GM21723 (cell line): ENCODE results near the gene HFM1.
"Not testable (repeated sequence)": the region's sequence is repeated elsewhere in the genome, so short reads cannot be mapped to it uniquely, and the experiment has no call there.

Experiments
- ATAC-seq: cut with Tn5 transposase; IDR thresholded peaks from one replicate; pipeline ENCODE4 v1.9.1; 2021; ENCODE audit warnings: mild to moderate bottlenecking, moderate library complexity; ENCODE audit not compliant: unreplicated experiment

The HFM1 gene

DNA sequence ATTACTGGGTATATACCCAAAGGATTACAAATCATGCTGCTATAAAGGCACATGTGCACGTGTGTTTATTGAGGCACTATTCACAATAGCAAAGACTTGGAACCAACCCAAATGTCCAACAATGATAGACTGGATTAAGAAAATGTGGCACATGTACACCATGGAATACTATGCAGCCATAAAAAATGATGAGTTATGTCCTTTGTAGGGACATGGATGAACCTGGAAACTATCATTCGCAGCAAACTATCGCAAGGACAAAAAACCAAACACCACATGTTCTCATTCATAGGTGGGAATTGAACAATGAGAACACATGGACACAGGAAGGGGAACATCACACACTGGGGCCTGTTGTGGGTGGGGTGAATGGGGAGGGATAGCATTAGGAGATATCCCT, 32.4 kb downstream of the HFM1 start:
- not testable (repeated sequence) for ATAC-seq

DNA sequence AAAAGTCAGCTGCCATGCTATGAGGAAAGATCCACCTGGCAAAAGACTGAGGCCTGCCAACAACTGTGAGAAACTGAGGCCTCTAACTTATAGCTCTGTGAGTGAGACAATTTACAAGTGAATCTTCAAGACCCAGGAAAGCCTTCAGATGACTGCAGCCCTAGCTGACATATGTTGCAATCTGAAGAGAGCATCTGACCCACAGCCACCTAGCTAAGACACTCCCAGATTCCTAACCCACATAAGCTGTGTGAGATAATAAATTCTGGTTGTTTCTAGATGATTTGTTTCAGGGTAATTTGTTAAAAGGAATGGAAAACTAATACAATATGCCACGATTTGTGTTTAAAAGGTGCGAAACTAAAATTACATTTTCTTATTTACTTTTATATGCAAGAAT, 55.1 kb downstream of the HFM1 start:
- no peak for ATAC-seq

DNA sequence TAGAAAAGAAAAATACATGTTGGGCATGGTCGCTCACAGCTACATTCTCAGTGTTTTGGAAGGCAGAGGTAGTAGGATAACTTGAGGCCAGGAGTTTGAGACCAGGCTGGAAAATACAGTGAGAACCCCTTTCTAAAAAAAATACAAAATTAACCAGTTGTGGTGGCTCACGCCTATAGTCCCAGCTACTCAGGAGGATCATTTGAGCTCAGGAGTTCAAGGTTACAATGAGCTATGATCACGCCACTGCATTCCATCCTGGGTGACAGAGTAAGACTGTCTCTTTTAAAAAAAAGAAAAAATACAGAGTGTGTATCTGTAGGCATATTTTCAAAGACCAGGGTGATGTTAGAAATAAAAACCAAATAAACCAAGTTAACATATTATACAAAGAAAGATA, 57.8 kb downstream of the HFM1 start:
- ATAC-seq: no peak

DNA sequence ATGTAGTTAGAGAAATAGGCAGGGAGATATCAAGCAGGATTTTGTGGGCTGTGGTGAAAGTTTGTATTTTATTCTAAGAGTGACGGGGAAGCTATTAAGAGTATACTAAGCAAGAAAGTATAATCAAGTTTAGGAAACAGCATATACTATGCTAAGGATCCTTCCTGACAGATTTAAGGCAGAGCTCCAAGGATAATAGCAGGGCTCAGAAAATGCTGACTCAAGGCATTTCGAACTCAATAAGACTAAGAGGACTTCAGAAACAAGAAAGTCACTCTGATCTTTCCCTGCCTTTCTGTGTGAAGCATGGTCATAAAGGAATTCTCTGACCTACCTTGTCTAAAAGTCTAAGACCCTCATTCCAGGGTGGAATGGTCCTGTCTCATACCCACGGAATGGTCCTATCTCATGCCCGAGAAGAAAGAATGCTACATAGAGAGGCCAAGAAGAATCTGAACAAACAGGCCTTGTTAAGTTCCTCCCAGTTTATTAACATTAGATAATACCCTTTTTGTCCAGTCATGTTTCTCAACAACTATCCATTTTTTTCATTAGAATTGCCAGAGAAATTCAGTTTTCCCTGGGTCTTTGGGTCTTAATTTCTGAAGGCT, 59.1 kb downstream of the HFM1 start:
- ATAC-seq: no peak

DNA sequence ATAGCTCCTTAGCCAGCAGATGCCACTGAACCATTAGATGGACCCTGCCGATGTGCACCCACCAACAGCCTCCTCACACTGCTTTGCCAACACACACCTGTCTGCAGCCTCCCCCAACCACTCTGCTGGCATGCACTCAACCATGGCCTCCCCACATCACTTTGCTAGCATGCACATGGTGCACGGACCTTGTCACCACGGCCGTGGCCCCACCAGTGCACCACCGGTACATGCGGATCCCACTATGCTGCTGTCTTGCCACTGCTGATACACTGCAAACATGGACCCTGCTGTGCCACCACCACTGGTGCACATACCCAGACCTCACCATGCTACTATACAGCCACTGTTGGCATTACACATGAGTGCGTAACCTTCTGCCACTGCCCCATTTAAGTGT, 66.1 kb downstream of the HFM1 start:
- ATAC-seq: no peak

DNA sequence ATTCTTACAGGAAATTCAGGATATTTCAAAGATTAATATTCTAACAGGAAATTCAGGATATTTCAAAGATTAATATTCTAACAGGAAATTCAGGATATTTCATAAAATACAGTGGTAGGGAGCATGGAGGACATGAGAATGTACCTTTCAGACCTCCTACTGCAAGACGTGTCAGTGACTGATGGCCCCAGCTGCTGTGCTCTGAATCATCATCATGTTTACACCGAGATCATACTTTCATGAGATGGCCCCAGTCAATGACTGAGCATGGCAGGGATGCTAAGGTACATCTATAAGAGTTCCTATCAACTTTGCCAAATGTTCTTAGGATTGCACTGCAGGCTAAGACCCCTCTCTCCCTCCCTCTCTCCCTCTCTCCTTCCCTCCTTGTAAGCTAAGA, 69.0 kb downstream of the HFM1 start:
- ATAC-seq: no peak

DNA sequence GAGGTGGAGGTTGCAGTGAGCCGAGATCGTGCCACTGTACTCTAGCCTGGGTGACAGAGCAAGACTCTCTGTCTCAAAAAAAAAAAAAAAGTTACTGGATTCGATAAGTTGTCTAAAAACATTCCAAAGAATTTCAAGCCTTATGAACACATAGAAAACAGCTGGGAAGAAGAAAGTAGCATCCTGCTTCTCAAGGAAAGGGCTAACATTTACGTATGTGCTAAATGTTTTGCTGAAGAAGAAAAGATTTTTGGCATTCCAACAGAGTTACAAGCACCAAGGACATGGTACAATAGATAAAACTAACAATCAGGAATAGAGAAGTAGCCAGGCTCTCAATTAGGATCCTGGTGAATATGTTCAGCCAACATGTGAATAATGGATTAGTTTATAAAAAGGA, 69.8 kb downstream of the HFM1 start:
- no peak for ATAC-seq

DNA sequence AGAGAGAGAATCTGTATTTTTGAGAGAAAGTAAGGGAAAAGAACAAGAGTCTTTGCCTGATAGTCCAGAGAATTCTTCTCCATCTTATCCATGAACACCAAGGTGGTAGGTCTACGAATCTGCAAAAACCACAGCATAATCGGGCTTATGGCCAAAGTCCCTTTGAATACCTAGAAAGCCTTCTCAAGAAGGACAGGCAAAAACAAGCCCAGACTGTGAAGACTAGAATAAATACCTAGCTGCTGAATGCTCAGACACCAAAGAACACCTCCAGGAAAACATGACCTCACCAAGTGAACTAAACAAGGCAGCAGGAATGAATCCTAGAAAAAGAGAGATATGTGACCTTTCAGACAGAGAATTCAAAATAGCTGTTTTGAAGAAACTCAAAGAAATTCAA, 79.2 kb downstream of the HFM1 start:
- no peak for ATAC-seq

DNA sequence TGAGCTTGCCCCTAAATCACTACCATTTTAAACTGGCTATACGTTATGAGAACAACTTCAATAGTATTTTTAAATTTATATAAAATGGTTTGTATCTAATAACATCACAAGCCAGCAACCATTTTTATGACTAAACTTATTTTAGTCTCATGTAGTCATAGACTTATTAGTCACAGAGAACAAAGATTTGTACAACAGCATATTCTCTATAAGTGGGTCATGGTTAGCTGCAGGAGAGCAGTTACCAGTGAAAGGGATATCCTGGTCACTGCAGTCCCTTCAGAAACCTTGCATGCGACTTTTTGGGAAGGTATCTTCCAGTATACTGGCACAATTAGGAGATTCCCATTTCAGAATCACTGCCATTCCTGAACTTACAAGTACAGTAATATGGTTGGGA, 90.0 kb downstream of the HFM1 start:
- no peak for ATAC-seq

DNA sequence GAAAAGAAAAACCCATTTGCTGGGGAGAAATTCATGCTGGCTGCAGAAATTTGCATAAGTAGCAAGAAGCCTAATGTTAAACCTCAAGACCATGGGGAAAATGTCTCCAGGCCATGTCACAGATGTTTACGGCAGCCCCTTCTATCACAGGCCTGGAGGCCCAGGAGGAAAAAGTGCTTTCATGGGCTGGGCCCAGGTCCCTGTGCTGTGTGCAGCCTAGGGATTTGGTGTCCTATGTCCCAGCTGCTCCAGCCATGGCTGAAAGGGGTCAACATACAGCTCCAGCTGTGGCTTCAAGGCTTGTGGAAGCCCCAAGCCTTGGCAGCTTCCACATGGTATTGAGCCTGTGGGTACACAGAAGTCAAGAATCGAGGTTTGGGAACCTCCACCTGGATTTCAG, 93.0 kb downstream of the HFM1 start:
- ATAC-seq: no peak

DNA sequence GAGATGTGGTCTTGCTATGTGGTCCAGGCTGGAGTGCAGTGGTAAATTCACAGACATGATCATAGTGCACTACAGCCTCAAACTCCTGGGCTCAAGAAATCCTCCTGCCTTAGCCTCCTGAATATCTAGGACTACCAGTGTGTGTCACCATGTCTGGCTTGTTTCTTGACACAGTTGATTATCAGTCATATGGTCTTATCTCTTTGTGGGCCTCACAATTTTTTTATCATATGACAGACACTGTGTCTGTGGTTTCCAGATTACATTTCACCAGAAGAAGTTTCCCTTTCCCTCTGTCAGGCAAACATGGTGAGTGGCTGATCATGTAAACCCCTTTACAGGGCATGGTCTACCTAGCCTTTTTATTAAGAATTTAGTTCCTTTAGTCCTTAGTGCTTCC, 96.1 kb downstream of the HFM1 start:
- no peak for ATAC-seq

DNA sequence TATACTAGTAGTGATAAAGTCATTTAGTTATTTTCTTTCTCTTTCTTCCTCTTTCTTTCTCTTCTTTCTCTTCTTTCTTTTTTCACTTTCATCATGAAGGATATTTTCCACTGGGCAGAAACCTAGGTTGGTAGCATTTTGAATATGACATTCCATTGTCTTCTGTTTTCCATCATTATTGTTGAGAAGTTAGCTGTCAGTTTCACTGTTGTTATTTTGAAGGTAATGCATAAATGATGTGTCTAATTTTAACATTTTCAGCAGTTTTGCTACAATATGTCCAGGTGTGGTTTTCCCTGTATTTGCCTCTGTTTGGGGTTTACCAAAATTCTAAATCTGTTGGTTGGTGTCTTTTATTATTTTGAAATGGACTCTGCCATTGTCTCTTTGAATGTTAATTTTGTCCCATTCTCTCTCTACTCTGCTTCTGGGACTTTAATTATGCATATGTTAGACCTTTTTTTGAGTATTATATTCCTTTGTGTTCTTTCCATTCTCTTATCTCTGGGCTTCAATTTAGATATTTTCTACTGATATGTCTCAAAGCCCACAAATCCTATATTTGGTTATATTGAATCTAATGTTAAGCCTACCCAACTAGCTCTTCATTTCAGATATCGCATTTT, 96.7 kb downstream of the HFM1 start:
- no peak for ATAC-seq

DNA sequence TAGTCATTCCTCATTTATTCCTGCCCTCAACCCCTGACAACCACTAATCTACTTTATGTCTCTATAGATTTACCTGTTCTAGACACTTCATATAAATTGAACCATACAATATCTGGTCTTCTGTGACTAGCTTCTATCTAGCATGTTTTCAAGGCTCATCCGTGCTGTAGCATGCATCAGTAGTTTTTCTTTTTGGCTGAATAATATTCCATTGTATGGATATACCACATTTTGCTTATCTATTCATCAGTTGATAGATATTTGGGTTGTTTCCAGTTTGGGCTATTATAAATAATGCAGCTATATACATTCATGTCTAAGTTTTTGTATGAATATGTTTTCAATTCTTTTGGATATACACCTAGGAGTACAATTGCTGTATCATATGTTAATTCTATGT, 101.5 kb downstream of the HFM1 start:
- ATAC-seq: no peak

DNA sequence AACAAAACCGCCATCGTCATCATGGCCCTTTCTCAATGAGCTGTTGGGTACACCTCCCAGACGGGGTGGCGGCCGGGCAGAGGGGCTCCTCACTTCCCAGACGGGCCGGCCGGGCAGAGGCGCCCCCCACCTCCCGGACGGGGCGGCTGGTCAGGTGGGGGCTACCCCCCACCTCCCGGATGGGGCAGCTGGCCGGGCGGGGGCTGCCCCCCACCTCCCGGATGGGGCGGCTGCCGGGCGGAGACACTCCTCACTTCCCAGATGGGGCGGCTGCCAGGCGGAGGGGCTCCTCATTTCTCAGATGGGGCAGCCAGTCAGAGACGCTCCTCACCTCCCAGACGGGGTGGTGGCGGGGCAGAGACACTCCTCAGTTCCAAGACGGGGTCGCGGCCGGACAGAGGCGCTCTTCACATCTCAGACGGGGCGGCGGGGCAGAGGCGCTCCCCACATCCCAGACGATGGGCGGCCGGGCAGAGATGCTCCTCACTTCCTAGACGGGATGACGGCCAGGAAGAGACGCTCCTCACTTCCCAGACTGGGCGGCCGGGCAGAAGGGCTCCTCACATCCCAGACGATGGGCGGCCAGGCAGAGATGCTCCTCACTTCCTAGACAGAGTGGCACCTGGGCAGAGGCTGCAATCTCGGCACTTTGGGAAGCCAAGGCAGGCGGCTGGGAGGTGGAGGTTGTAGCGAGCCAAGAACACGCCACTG, 115.6 kb downstream of the HFM1 start:
- ATAC-seq: not testable (repeated sequence)

DNA sequence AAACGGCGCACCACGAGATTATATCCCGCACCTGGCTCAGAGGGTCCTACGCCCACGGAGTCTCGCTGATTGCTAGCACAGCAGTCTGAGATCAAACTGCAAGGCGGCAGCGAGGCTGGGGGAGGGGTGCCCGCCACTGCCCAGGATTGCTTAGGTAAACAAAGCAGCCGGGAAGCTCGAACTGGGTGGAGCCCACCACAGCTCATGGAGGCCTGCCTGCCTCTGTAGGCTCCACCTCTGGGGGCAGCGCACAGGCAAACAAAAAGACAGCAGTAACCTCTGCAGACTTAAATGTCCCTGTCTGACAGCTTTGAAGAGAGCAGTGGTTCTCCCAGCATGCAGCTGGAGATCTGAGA, 117.7 kb downstream of the HFM1 start:
- ATAC-seq: not testable (repeated sequence)

DNA sequence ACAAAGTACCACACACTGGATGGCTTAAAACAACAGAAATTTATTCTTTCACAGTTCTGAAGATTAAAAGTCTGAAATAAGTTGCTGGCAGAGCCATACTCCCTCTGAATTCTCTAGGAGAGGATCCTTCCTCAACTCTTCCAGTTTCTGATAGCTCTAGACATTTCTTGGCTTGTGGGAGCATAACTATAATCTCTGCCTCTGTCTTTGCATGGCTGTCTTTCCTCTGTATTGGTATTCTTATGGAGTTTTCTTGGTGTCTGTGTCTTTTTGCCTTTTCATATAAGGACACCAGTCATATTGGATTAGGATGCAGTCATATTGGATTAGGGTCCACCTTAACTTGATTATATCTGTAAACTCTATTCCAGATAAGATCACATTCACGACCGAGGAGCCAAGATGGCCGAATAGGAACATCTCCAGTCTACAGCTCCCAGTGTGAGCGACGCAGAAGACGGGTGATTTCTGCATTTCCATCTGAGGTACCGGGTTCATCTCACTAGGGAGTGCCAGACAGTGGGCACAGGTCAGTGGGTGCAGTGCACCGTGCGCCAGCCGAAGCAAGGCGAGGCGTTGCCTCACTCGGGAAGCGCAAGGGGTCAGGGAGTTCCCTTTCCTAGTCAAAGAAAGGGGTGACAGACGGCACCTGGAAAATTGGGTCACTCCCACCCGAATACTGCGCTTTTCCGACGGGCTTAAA, 118.2 kb downstream of the HFM1 start:
- ATAC-seq: not testable (repeated sequence)

DNA sequence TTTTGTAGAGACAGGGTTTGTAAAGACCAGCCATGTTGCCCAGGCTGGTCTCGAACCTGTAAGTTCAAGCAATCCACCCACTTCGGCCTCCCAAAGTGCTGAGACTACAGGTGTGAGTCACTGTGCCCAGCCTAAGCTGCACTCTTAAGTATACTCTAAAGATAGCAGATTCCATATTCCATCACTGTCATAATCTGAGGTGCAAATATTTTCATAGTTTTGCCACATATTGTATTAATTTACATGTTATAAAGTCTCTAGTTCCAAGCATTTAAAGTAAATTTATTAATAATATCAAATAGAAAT, 121.3 kb downstream of the HFM1 start:
- ATAC-seq: no peak

DNA sequence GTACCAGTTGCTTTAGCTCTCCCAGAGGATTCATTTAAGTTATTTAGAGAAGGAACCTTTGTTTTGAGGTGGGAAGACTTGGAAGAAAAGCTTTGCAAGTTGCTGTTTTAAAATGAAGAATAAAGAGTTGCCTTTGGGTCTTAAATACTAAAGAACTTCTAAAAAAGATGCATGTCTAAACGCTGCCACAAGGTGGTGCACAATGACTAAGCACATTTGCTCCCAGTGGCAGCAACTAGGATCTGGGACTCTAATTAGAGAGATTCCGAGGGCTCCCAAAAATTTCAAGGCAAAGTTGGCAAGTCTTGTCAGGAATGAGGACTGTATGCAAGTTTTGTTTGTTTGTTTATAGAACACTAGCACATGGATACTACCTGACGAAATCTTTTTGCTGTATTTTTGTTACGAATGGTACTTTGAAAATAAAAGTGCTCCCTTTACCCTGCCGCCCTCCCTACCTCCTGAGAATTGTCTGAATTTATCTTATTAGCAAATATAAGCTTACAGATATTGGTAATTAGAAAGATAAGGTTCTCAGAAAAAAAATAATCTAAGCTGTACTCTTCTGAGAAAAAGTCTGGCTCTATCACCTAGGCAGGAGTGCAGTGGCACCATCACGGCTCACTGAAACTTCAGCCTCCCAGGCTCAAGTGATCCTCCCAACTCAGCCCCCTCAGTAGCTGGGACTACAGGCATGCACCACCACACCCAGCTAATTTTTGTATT, 121.8 kb downstream of the HFM1 start:
- ATAC-seq: no peak

DNA sequence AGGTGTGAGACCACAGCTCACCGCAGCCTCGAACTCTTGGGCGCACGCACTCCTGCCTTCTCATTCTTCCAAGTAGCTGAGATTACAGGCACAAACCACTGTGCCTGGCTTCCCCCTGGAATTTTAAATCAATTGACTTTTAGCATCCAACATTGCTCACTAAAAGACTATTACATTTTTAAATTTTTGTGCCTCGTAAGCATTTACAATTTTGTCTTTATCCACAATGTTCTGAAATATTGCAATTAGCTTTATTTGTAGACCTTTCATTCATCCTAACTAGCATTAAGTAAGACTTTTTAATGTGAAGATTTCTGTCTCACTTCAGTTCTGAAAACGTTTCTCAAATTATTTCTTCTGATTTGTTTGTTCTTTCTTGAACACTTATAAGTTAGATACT, 122.9 kb downstream of the HFM1 start:
- no peak for ATAC-seq

DNA sequence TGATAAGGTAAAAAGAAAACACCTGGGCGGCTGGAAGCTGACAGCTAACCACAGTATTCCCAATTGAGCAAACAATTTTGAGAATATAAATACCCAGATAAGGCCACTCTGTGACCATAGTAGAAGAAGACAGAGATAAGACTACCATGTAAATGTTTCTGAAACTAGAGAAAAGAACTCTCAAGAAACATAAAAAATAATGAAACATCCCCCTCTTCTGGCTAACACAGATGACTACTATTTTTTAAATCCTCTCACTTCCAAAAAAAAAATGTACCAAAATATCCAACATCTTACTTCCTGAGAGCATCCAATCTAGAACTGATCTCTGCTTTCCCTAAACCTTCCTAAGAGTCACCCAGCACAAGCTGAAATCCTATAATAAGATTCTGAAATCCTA, 125.9 kb downstream of the HFM1 start:
- ATAC-seq: no peak

DNA sequence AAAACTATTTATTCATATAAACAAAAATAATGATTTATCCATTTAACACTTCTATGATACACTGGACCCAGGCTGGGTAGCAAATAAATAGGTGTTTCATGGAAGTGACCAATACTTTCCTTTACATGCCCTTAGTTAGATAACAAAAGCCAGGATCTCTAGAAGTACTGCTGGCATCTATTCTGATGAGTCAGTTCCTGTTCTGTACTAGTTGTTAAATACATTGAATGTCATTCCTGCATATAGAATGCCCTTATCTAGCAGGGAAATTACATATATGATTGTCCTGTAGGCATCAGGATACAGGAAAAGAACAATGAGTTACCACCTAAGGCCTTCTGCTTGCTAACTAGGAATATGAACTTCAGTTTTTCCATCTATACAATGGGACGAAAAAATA, 130.8 kb downstream of the HFM1 start:
- no peak for ATAC-seq

DNA sequence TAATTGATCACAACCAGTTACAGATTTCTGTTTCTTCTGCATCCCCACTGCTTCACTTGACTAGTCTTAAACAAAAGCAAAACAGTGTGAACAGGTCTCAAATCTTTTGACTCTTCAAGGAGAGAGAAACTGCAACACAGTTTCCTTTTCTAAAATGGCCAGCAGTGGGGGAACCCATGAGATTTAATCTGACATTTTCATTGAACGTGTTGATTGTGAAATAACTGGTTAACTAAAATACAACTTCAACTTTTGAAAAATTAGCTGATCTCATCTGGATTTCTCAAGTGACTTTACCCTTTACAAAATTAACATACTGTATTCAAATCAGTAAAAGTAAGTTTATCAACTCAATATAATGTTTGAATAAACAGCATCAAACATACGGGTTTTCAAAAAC, 143.0 kb downstream of the HFM1 start:
- no peak for ATAC-seq
